HG03045 (cell line): Measurements from ENCODE around the gene RTN4.

Source experiments
- ATAC-seq: cut with Tn5 transposase; IDR thresholded peaks from one replicate; pipeline ENCODE4 v1.9.1; 2021; ENCODE audit warnings: mild to moderate bottlenecking, moderate library complexity; ENCODE audit not compliant: unreplicated experiment

RTN4 gene

GRCh38 chr2:54955358-54956110, 94.7 kb downstream of the RTN4 start:
- ATAC-seq, result no peak

GRCh38 chr2:54954705-54955357, 95.4 kb downstream of the RTN4 start:
- ATAC-seq, result no peak

GRCh38 chr2:54954158-54954557, 96.1 kb downstream of the RTN4 start:
- ATAC-seq, result no peak

GRCh38 chr2:54952978-54953456, 97.2 kb downstream of the RTN4 start:
- no peak for ATAC-seq

- ATAC-seq, result no peak
Observed at GRCh38 chr2:54952425-54952824, 97.8 kb downstream of the RTN4 start.

- ATAC-seq, result no peak
Observed at GRCh38 chr2:54950811-54951210, 99.4 kb downstream of the RTN4 start.

- no peak for ATAC-seq
Observed at GRCh38 chr2:54949431-54949830, 100.8 kb downstream of the RTN4 start.

- no peak for ATAC-seq
Observed at GRCh38 chr2:54948120-54948519, 102.1 kb downstream of the RTN4 start.

- no peak for ATAC-seq
Observed at GRCh38 chr2:54947646-54948045, 102.6 kb downstream of the RTN4 start.

- no peak for ATAC-seq
Observed at GRCh38 chr2:54947136-54947535, 103.1 kb downstream of the RTN4 start.

- ATAC-seq, result no peak
Observed at GRCh38 chr2:54946220-54946805, 103.9 kb downstream of the RTN4 start.

- no peak for ATAC-seq
Observed at GRCh38 chr2:54945391-54946219, 104.6 kb downstream of the RTN4 start.

- ATAC-seq, result no peak
Observed at GRCh38 chr2:54944724-54945326, 105.4 kb downstream of the RTN4 start.

- ATAC-seq, result no peak
Observed at GRCh38 chr2:54942373-54942772, 107.9 kb downstream of the RTN4 start.

- ATAC-seq, result no peak
Observed at GRCh38 chr2:54941248-54941984, 108.8 kb downstream of the RTN4 start.

- no peak for ATAC-seq
Observed at GRCh38 chr2:54940723-54941122, 109.5 kb downstream of the RTN4 start.

- no peak for ATAC-seq
Observed at GRCh38 chr2:54939446-54940118, 110.7 kb downstream of the RTN4 start.

- no peak for ATAC-seq
Observed at GRCh38 chr2:54936766-54937165, 113.5 kb downstream of the RTN4 start.

- ATAC-seq, result no peak
Observed at GRCh38 chr2:54935389-54935788, 114.9 kb downstream of the RTN4 start.

GRCh38 chr2:54931473-54931872, 118.8 kb downstream of the RTN4 start:
- no peak for ATAC-seq
